GM21390 (cell line): Measurements from ENCODE around the gene BAHCC1.

ENCODE experiments used
- ATAC-seq: cut with Tn5 transposase; IDR thresholded peaks from one replicate; pipeline ENCODE4 v1.9.1; 2021; ENCODE audit not compliant: unreplicated experiment

BAHCC1 gene

DNA sequence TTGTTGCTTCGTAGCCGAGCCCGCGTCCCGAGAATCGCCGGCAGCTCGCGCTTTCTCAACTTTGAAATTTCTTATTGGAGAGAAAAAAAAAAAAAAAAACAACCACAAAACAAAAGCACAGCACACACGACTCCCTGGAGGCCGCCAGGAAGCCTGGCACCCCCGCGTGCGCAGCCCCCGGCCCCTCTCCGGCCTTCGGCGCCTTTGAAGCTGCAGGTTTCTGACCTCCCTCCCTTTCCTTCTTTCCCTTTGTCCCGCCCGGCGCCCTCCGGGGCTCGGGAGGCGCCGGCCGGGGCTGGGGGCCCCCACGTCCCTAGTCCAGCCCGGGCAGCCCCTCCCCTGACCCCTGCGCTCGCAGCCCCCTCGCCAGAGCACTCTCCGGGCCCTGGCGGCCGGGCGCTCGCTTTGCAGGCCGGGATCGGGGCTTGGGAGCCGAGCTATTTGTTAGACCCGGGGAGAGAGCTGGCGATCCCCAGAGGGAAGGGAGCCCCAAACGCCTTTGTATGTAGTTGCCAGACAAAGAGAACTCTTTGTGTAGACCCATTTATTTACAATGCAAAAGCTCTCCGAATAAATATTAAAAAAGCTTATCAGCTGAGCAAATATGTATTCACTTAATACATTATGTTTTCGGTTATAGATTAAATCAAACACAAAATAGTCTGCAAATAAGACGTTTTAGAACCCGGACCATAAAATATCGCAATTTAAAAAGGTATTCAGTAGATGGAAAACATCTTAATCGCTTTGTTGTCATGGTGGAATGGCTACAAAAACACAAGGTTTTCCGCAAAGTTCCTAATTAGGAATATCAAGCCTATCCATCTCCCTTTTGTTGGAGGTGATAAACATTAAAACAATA is 2.3 kb downstream of the BAHCC1 start:
- ATAC-seq = no peak

DNA sequence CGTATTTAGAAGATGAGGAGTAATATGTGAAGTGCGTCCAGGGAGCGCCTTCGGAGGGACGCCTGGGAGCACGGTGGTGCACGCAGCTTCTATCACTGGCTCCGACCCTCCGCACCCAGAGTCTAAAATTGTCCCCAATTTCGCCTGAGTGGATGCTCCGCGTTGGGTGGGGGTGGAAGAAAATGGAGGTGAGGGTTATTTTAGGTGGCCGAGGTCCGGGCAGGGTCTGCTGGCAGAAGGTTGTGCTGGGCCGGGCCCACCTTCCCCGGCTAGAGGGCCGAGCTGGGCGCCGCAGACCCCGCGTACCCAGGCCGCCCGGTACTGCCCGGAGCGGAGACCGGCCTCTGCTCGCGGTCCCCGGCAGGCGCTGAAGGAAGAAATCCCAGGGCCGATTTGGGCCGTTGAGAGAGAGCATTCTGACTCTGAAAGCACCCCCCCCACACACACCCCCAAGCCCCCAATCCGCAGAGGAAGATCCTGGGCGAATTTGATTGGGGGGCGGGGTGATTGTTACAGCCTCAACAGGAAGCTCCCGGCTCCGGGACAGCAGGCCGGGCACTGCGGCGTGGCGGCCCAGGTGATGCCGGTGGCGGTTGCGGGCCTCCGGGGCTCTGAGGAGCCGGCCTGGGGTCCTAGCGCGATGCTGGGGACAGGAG is 3.0 kb downstream of the BAHCC1 start:
- no peak for ATAC-seq

DNA sequence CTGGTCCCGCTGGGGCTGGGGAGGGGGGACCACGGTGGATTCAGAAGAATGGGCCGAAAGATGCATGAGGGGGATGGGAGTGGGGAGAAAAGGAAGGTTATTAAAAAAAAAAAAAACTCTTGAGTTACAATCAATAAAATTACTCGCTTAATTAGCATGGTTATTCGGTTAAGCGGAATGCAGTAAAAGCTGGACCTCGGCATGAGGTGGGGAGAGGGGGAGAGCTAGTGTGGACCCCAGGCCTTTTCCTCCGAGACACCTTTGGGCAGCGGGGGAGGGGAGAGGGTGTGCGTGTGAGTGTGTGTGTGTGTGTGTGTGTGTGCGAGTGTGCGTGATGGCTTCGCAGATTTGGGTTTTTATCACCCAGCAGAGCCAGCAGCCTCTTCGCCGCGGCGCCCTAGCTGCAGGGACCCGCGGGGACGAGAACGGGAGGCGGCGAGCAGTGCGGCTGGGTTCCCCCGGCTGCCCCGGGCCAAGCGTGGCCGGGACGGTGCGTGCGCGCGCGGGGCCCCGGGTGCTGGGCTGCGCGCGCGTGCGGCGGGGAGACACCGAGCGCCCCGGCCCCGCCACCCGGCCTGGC is 3.7 kb downstream of the BAHCC1 start:
- no peak for ATAC-seq

DNA sequence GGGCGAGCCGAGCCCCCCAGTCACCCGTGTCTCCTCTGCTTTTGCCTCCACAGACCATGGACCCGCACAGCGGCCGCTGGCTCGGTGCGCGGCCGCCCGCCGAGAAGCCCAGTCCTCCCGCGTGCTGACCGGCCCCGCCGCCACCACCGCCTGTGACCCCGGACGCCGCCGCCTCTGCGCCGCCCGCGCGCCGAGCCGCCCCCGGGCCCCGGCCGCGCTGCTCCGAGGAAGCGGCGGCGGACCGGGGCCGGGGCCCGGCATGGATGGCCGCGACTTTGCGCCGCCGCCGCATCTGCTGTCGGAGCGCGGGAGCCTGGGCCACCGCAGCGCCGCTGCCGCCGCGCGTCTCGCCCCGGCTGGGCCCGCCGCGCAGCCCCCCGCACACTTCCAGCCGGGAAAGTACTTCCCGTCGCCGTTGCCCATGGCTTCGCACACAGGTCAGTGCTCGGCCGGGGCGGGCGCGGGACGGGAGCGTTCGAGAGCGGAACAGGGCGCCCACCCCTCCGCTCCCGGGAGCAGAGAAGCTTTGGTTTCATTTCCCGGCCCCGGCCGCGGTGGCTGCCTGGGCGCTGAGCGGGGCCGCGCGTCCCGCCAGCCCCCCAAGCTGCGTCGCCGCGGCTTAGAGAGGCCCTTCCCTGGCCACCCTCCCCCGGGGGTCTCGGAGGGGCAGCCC is 4.4 kb downstream of the BAHCC1 start:
- no peak for ATAC-seq

DNA sequence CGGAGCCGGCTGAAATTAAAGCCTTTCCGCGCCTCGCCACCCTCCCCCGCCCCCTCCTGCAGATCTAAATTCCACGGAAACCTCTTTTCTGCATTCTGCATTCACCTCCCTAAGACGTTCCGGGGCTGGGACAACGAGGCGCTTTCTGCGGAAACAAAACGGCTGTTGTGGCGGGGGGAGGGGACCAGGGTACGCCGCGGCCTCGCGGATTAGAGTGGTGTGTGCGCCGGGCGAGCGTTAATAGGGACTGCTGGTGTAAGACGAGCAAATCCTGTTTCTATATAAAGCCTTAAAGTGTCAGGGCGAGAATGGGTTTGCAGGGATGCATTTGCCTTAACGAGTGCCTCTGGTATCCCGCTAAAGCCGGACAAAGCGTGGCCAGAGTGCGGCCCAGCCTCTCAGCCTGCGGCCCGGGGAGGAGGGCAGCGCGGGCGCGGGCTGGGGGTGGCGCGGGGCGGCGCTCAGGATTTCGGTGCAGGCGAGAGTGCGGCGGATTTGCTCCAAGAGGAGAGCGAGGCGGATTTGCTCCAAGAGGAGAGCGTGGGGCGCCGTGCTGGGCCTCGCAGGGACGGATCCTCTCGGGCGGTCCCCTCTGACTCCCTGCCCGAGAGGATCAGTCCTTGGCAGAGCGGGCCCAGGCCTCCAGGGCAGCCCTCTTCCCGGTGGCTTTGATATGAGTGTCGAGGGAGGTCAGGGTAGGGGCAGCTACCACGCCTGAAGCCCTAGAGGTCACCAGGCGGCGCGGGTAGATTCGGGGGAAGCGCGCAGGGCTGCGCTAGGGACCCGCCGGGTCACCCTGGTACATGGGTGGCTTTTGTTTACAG is 5.1 kb downstream of the BAHCC1 start:
- no peak for ATAC-seq

DNA sequence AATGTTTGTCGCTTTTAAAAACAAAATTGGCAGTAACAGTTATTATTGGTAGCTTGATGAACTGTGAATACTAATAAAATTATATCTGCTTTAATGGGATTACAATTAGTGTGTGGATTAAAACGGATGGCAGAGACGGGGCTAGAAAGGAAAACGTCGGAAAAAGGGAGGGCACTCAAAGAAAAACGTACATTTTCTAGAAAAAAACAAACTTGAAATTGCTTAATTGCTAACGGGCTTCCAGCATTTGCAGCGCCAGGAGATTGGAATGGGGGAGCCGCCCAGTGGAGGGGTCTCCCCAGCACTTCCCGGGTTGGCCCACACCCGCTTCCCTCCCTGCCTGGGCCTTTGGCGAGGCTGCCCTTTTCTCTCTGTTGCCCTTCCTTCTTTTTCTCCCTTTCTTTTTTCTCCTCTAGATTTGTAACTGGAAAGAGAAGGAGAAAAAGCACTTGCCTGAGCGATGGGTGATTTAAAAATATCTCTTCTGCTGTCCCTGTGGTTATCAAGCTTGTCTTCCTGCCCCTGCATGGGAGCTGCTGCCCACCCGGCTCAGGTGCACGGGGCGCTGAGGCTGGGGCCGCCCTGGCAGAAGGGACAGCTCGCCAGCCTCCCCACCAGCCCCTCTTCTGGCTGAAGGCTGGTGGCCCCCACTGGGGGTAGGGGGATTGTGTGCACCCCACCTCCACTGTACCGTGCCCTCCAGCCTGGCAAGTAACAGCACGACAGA is 5.9 kb downstream of the BAHCC1 start:
- no peak for ATAC-seq

DNA sequence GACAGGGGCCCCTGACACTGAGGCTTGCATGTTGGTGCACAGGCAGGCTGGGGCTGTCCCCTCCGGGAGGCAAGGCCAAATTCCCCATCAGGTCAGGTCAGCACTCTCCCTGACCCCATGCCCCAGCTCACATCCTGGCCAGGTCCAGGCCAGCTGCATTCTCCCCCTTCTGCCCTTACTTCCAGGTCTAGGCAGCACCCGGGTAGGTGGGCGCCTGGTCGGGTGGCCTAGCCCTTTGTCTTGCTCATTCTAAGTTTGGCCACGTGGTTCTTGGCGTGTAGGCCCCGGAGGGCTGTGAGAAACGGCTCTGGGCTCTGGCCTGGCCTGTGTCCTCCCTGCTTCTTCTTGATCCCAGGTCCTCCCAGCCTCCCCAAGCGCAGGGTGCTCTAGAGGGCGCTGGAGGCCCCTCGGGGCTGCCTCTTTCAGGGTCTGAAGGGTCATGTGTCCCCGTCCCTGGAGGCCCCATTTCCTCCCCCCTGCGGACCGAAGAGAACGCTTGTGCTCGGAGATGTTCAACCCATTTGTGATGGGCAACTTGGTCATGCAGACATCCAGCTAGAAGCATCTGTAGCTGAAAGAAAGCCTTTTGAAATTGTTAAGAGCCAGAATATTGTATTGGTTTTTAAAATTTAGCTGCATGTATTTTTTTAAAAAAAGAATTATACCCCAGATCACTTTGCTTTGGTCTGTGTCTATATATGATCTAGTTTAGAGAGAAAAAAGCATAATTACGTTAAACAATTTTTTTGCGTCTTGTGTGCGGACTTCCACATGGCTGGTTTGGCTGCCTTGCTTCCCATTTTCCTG is 6.7 kb downstream of the BAHCC1 start:
- ATAC-seq = no peak

DNA sequence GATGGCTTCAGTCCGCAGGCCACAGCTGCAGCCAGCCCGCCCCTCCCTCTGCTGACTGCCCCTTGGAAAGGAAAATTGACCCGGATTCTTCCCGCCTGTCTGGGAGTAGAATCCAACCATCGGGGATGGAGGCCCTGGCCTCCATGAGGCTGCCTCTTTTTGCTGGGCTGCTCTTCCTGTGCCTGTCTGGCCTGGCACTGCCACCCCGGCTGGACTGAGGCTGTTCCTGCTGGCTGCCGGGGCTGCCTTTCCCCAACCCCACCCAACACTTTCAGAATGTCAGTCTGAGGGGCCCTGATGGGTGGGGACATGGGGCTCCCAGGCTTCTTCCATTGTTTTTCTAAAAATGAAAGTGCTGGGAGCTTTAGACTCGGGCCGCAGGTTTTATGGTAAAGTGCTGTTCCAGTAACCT is 7.3 kb downstream of the BAHCC1 start:
- ATAC-seq = no peak

DNA sequence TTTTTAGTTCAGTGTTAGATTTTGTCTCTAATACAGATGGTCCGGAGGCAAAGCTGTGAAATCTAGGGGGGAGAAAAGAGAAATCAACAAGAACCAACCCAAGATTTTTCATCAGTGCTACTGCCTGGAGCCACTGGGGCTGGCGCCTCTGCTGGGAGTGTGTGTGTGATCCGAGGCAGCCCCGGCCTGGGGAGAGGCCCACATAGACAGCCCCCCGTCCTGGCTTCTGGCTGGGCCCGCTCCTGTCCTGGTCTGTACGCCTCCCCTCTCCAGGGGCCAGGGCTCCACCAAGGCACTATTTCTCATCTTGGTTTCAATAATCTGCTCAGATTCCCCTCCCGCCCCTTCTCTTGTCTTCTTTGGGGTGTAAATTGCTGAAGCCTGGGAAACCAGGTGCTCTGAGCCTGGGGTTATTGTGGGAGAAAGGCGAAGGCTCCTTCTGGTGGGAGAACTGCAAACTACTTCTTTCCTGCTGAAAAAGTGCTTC is 7.8 kb downstream of the BAHCC1 start:
- no peak for ATAC-seq

DNA sequence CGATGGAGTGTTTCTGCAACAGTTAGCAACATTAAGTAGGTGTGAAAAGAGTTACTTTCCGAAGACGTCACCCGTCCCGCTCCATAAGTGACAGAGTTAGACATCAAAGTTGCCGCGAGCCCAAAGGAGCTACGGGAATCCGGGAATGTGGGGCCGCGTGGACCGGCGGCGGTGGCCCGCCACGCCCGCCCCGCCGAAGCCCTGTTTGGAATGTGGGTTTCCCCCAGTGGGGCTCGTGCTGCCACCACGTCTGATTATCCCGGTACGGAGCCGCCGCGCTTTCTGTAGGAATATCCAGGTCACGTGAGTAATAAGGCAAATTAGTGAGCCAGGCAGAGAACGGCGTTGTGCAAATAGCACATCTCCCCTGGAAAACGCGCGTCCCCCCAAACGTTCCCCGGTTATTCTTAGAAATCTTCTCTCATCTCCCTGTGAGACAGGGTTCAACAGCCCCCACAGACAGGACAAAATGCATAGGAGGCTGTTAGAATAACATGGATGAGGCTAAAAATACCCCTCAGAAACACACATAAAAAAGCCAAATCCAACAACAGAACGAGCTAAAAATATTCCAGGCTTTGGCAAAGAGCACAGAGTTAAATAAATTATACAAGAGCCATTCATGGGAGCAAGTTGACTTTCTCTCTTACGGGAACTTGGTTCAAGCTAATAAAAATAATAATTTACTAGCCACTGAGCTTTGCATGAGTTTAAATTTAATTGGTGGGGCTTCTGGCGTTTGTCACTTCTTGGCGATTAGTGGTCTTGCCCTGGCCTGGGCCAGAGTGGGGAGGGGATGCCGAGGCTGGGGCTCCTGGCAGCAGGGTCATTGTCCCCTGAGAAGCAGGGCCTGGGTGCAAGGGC is 8.6 kb downstream of the BAHCC1 start:
- no peak for ATAC-seq

DNA sequence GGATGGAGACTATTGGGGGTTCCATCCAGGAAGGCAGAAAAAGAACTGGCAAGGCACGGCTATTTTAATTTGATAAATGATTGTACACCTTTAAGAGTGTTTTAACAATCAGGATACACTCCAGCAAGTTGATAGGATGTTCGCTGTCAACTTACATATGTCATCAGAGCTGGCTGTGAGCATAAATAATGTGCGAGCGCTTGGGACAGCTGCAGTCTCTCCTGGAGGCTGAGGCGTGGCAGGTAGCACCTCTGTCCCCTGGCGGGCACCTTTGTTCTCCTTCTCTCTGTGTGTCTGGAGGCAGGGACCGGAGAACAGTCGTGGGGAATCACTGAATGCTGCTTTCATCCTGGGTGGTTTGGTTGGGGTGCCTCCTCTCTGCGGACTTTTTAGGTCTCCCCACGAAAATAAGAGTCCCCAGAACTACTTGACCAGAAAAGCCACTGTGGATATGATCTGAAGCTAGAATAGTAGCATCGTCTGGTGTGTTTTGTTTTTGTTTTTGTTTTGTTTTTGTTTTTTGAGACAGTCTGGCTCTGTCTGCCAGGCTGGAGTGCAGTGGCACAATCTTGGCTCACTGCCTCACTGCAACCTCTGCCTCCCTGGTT is 9.4 kb downstream of the BAHCC1 start:
- ATAC-seq = no peak

DNA sequence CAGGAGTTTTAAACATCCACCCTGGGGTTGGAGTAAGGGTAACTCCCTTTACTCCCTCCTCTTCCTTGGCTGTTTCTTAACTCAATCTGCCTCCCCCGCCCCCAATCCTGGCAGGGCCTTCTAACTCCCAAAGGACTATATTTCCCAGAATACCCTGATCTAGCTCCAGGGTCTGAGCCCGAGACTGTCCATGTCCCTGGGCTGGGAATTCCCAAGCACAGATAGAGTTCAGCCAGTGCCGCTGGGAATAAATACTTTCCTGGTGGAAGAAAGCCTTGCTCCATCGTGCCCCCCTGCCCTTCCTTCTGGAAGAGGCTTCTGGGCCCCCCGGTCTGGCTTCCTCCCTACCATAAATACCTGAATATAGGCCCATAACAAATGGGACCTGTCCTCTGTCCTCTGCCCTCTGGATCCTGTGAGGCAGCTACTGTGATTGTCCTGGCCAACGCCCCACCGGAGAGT is 10.2 kb downstream of the BAHCC1 start:
- ATAC-seq = no peak

DNA sequence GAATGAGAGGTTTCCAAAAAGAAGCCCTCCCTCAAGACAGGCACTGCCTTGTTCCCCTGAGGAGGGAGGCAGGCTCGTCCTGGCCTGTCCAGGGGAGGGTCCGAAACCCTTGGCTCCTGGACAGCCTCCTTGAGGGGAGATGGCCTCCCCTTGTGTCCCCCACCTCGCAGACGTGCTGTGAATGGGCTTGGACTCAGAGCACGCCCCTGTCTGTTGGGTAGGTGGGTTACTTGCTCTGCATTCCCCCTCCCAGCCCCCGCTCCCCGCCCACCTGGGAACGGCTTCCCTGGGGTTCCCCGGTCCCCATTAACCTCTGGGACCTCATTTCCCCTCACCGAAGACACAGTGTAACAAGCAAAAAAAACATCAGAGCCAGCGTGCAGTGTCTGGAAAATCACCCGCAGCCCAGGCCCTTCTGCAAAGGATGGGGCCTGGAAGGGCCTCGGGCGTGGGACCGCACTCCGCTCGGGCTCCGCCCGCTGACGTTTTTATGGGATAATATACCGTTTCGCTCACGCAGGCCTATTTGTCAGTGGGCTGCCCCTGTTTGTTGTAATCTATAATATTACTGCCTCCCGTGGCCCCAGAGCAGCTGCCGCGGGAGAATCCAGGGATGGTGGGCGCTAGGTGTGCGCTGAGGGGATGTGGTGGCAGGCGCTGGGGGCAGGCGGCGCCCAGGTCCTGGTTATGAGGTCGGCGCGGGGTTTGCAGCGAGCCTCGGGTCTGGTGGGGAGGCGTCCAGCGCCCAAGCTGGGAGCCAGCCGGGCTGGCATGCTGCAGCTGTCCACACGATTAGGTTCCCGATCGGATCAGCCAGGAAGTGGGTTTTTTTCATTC is 11.1 kb downstream of the BAHCC1 start:
- no peak for ATAC-seq

DNA sequence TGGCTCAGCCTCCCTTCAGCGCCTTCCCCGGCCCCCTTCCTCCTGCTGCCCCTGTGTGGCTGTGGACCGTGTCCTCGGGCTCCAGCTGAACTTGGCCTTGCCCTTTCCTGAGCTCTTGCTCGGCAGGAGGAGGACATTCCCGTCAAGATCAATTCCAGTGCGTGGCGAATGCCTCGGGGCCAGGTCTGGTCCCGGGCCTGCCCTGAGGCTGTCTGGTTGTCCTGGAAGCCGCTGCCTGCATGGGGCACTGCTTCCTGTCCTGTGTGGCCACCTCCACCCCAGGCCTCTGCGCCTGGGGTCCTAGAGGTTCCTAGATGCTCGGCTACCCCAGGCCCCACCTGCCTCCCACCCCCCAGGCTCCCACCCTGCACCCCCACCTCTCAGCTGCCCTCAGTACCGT is 12.8 kb downstream of the BAHCC1 start:
- no peak for ATAC-seq

DNA sequence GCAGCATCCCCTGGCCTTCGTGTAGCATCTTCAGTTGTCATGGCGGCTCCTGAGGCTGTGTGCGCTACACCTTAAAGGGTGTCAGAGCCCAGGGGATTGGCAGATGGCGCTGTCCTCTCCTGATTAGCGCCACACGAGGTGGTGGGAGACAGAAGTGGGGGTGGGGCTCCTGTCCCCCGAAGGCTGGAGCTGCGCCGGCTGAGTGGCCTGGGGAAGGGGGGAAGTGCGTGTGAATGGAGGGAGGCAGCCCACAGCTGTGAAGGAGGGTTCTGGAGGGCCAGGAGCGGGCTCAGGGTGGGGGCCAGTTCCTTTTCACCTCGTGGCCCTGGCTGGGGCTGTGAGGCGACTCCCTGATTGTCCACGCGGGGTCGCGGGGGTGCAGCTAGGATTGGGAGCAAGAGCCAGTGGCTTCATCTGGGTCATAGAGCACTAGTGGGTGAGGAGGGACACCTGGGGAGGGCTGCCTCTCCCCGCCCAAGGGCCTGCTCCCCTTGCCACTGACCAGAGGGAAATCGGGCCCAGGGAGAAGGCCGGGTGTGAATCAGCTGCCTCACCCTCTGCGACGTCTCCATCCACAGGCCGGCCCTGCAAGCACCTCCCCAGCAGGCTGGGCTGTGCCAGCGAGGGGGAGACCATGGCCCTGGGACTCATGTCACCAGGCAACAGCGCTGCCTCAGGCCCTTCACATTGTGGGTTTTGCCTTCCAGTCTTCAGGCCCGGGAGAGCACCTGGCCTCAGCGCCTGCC is 14.1 kb downstream of the BAHCC1 start:
- ATAC-seq = no peak

DNA sequence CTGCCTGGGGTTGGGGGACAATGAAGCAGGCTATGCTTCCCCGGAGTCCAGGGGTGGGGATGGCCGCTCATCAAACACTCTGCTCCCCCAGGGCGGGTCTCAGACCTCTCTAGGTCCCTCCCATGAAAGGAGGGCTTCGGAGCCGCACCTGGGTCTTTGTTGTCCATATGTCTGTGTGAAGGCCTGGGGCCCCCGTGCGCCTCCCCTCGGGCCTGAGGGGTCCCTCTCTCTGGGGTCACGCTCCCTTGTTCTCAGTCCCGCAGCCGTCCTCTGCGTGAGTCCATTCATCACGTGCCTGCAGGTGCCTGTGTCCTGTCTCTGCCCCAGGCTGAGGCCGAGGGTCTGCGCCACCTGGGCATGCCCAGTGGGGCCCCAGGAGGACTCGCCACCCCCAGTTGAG is 15.6 kb downstream of the BAHCC1 start:
- no peak for ATAC-seq
